Body of pancreas (tissue), 4 donors: ENCODE data around the gene SNX25. TPM values are rescaled to one million over a fixed set of nuclear protein-coding genes. Genes with fewer than 3 reads are reported as not detected.
"Not testable (repeated sequence)": the region's sequence is repeated elsewhere in the genome, so short reads cannot be mapped to it uniquely, and the experiment has no call there.

ENCODE experiments used
- ATAC-seq: fragments of 150-250 bp; one replicate; pipeline ENCODE4 v1.9.1; 2016
- DNase-seq, 4 donors: peaks; one replicate each; pipeline ENCODE4 v3.0.0-alpha.2; 2019
- H3K27ac ChIP-seq, 4 donors: fragments of 200-600 bp; sonication (generic); 1 replicate in 3 of 4; 2 replicates in 1 of 4; pipeline versions ENCODE4 v1.5.1 to v1.6.1; 2016 to 2019; ENCODE audit warnings: mild to moderate bottlenecking in 1 of 4, mixed read lengths in 1 of 4, moderate library complexity in 1 of 4
- H3K27me3 ChIP-seq, 2 donors: fragments of 200-600 bp; sonication (generic); one replicate each; pipeline ENCODE4 v1.6.0; 2016; ENCODE audit warnings: mild to moderate bottlenecking in 1 of 2
- H3K36me3 ChIP-seq, 2 donors: fragments of 200-600 bp; sonication (generic); replicated peaks in 1 of 2; 2 replicates each; pipeline ENCODE4 v1.5.1; 2016; ENCODE audit warnings: low read depth in 2 of 2; ENCODE audit not compliant: insufficient read depth in 1 of 2
- H3K4me1 ChIP-seq: fragments of 200-600 bp; sonication (generic); one replicate; pipeline ENCODE4 v1.6.0; 2016
- H3K4me3 ChIP-seq, 2 donors: fragments of 200-600 bp; sonication (generic); 1 replicate in 1 of 2; 2 replicates in 1 of 2; pipeline ENCODE4 v1.5.1; 2016 to 2019
- H3K9me3 ChIP-seq, 3 donors: fragments of 200-600 bp; sonication (generic); 1 replicate in 2 of 3; 2 replicates in 1 of 3; pipeline ENCODE4 v1.5.1; 2016
- POLR2A ChIP-seq, 3 donors: fragments of 450-650 bp; IDR thresholded peaks; one replicate each; pipeline ENCODE4 v1.6.1; 2016; ENCODE audit warnings: antibody characterized with exemption in 3 of 3, mild to moderate bottlenecking in 2 of 3
- WGBS, 2 donors: methylation state at CpG; one replicate each; pipeline ENCODE4 v1.1.5; 2017; 5-methylcytosine and 5-hydroxymethylcytosine counted together
- intact Hi-C: fragments of 100-400 bp; cut with DNase I; formaldehyde crosslinking; loops from one replicate; pipeline ENCODE4 v1.15.1; 2023
- total RNA-seq, 2 donors: library from RNA; depleted of rRNA; stranded (reverse); fragments of >200 nt; gene quantifications; one replicate each; pipeline ENCODE4 v1.1.0, GENCODE V29; 2016
- TF ChIP-seq, protein P1 (sequence below), 7 experiments: fragments of 450-650 bp in 4 of 7; fragments of 200-600 bp in 3 of 7; sonication (generic) in 3 of 7; IDR thresholded peaks; one replicate each; pipeline ENCODE4 v1.5.1; 2016 to 2019; ENCODE audit warnings: antibody characterized with exemption in 7 of 7

SNX25 gene
- total RNA-seq, 2 donors from 2014 or later: 16.6 to 25.7 TPM

DNA sequence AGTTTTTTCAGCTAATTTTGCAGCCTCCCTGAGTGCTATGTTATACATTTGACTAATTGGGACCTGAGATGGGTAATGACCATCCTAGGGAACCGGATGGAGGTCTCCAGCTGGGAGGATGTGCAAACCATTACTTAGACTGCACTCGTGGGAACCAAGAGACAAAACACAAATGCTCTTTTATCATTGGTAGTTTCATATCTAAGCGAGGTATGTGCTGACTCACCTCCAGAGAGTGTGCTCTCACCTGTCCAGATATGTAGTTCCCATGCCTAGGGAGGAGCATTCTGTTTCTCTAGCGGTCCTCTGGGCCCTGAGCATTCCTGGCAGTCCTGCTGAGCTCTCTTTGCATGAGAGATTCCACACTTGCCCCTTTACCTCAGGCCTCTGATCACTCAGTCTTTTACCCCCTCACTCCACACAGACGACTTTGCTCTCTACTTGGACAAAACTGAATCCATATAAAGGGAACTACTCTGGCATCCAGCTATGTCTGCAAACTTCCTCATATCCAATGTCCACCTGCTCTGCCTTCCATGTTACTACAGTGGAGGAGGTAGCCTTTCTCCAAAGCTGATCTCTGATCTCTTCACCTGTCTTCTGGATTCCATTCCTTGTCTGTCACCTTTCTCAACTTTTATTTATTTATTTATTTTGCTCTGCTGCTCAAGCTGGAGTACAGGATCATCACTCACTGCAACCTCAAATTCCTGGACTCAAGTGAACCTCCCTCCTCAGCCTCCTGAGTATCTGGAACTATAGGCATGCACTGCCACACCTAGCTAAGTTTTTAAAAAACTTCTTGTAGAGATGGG, 97.9 kb downstream of the SNX25 start:
- Histone ChIP-seq H3K4me3 (no peak overlapping the region), H3K9me3 (no peaks in the 10 kb centered on the region), H3K36me3 (peaks cover 0 to 2% of the 10 kb centered on the region in 2 donors), H3K27me3 (no peaks in the 10 kb centered on the region), H3K4me1 (peaks cover 10% of the 10 kb centered on the region), H3K27ac (peak overlapping the region in 2 of 4 donors; percentile 38 to 39)
- DNase-seq (peak in 3 of 4 donors; percentile 23 to 40 (median 30)), ATAC-seq (peak; percentile 84)
- intact Hi-C loops: no loop called here
- 29 to 36% methylated on average over 5 of the region's 5 CpGs for WGBS, 2 donors
- TF ChIP-seq, protein P1, sequence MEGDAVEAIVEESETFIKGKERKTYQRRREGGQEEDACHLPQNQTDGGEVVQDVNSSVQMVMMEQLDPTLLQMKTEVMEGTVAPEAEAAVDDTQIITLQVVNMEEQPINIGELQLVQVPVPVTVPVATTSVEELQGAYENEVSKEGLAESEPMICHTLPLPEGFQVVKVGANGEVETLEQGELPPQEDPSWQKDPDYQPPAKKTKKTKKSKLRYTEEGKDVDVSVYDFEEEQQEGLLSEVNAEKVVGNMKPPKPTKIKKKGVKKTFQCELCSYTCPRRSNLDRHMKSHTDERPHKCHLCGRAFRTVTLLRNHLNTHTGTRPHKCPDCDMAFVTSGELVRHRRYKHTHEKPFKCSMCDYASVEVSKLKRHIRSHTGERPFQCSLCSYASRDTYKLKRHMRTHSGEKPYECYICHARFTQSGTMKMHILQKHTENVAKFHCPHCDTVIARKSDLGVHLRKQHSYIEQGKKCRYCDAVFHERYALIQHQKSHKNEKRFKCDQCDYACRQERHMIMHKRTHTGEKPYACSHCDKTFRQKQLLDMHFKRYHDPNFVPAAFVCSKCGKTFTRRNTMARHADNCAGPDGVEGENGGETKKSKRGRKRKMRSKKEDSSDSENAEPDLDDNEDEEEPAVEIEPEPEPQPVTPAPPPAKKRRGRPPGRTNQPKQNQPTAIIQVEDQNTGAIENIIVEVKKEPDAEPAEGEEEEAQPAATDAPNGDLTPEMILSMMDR (IDR thresholded peaks at IDR 0.05): no peak
- TF ChIP-seq POLR2A (IDR thresholded peaks at IDR 0.05): no peak

DNA sequence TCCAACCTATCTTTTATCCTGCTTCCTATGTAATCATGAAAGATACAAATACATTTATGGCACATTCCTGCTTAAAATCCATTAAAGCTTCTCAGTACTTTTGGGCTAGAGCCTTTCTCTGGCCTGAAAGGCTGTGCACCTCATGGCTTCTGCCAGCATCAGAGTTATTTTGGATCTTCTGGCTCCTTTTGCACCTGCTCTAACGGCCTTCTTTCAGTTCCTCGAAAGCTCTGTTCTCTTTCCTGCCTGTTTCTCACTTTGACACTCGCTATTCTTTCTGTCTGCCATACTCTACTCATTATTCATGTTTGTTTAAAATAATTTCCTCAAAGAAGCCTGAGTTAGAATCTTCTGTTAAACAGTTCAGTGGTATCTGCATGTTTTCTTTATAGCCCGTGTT, 100.4 kb downstream of the SNX25 start:
- ATAC-seq: no peak
- WGBS, 2 donors: 78 to 90% methylated on average over 4 of the region's 4 CpGs
- TF ChIP-seq, protein P1 (IDR thresholded peaks at IDR 0.05): no peak
- TF ChIP-seq POLR2A (IDR thresholded peaks at IDR 0.05): no peak

DNA sequence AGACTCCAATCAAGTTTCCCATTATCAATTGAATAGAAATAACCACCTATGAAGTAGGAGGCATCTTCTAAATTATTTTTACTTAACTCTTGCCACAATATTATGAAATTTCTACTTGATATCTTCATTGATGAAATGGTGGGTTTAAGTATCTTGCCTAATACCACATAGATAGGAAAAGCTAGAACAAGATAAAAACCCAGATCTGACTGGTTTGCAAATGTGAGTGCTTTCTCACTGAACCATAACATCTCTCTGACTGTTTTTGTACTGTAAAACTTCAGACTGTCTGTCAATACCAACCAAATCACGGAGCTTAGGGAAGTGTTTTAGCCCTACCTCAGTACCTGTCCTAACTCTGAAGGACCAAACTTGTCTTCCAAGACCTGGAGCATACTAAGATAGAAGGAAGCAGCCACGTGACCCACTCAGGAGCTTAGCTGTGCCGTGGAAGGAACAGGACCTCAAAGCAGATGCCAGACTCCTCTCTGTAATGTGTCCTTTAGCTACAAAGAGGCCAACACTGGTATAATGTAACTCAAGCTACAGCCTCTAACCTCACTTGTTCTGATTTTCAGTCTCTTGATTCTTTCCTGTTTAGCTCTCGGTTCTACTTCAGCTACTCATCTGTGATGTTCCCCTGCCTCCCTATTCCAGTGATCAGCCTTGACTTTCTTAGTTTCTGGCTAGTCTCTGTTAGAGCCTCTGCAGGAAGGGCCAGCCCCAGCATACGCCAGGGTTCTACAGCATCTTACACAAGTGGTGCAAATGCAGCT, 101.9 kb downstream of the SNX25 start:
- intact Hi-C loops: no loop called here
- 92 to 94% methylated on average over 5 of the region's 5 CpGs for WGBS, 2 donors
- Histone ChIP-seq H3K4me3 (no peak overlapping the region), H3K27ac (no peak overlapping the region), H3K36me3 (peaks cover 0 to 2% of the 10 kb centered on the region in 2 donors), H3K9me3 (no peaks in the 10 kb centered on the region), H3K4me1 (peaks cover 10% of the 10 kb centered on the region), H3K27me3 (no peaks in the 10 kb centered on the region)
- TF ChIP-seq, protein P1 (IDR thresholded peaks at IDR 0.05): no peak
- no peak for TF ChIP-seq POLR2A (IDR thresholded peaks at IDR 0.05)
- ATAC-seq (no peak), DNase-seq (no peak)

More for the DNA sequence above, 100.4 kb downstream of the SNX25 start:
- no peak overlapping the region for H3K27ac ChIP-seq
- no peak for DNase-seq
- intact Hi-C loops: no loop called here
- H3K4me3 ChIP-seq: no peak overlapping the region
- H3K4me1 ChIP-seq: peaks cover 10% of the 10 kb centered on the region
- peaks cover 0 to 2% of the 10 kb centered on the region in 2 donors for H3K36me3 ChIP-seq
- no peaks in the 10 kb centered on the region for H3K9me3 ChIP-seq
- H3K27me3 ChIP-seq: no peaks in the 10 kb centered on the region

DNA sequence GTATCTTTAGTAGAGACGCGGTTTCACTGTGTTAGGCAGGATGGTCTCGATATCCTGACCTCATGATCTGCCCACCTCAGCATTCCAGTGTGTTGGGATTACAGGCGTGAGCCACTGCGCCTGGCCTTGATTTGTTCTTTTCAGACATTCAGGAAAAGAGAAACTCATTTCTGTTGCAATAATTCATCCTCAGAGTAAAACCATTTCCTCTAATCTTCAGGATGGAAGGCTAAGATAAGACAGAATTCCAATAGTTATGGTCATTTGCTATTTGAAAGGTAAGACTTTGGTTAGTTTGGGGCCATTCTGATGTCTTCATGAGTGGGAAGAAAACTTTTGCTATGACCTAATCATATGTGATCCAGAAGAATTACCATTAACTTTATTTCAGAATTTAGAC, 103.3 kb downstream of the SNX25 start:
- intact Hi-C loops: no loop called here
- TF ChIP-seq, protein P1 (IDR thresholded peaks at IDR 0.05): no peak
- TF ChIP-seq POLR2A (IDR thresholded peaks at IDR 0.05): no peak
- Histone ChIP-seq H3K27me3 (no peaks in the 10 kb centered on the region), H3K9me3 (no peaks in the 10 kb centered on the region), H3K4me3 (no peak overlapping the region), H3K36me3 (peaks cover 0 to 6% of the 10 kb centered on the region in 2 donors), H3K4me1 (no peaks in the 10 kb centered on the region), H3K27ac (no peak overlapping the region)
- no peak for ATAC-seq
- 97 to 99% methylated on average over 5 of the region's 5 CpGs for WGBS, 2 donors
- DNase-seq: no peak

DNA sequence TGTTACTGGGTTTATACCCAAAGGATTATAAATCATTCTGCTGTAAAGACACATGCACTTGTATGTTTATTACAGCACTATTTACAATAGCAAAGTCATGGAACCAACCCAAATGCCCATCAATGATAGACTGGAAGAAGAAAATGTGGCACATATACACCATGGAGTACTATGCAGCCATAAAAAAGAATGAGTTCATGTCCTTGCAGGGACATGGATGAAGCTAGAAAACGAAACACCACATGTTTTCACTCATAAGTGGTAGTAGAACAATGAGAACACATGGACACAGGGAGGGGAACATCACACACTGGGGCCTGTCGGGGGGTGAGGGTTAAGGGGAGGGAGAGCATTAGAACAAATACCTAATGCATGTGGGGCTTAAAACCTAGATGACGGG, 108.1 kb downstream of the SNX25 start:
- intact Hi-C loops, H3K36me3 ChIP-seq, ATAC-seq, H3K27me3 ChIP-seq, DNase-seq, H3K4me1 ChIP-seq, H3K9me3 ChIP-seq, H3K4me3 ChIP-seq, H3K27ac ChIP-seq: not testable (repeated sequence)
- 84 to 88% methylated on average over 3 of the region's 3 CpGs for WGBS, 2 donors
